Measurements from ENCODE around the gene ZNF829.

Gene ZNF829

DNA sequence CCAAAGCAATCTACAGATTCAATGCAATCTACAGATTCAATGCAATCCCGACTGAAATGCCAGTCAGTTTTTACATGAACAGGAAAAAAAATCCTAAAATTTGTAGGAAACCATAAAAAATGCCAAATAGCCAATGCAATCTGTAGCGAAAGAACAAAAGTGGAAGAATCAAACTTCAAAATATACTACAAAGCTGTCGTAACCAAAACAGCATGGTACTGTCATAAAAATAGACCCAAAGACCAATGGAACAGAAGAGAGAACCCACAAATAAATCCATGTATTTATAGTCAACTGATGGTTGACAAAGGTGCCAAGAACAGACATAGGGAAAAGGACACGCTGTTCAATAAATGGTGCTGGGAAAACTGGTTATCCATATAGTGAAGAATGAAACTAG lies 17.7 kb downstream of the ZNF829 start:
- H3K9me3 ChIP-seq (replicated peaks in 1 of 11), result peaks cover 97 to 100% (median 99%) of the 10 kb centered on the region in 11 experiments
- no peak overlapping the region for H3K4me2 ChIP-seq
- H3K4me1 ChIP-seq, result no peaks in the 10 kb centered on the region
- no peaks in the 10 kb centered on the region for H3K27me3 ChIP-seq
- H3K27ac ChIP-seq, result no peak overlapping the region
- peak overlapping the region in 2 of 10 experiments; percentile 7 to 18; a peak in 2 of 20 replicates for H3K4me3 ChIP-seq
- no peak for TF ChIP-seq Cebpa-rat (IDR thresholded peaks at IDR 0.05)
- H4K20me1 ChIP-seq, result no peaks in the 10 kb centered on the region
- H3K9ac ChIP-seq, result no peak overlapping the region
- peaks cover 96 to 100% (median 98%) of the 10 kb centered on the region in 11 experiments for H3K36me3 ChIP-seq

- Histone ChIP-seq H3K27me3 (no peaks in the 10 kb centered on the region), H3K4me1 (no peaks in the 10 kb centered on the region), H3K9me3 (replicated peaks in 1 of 11) (peaks cover 98 to 100% (median 99%) of the 10 kb centered on the region in 11 experiments), H3K36me3 (peaks cover 96 to 100% (median 98%) of the 10 kb centered on the region in 11 experiments), H3K27ac (no peak overlapping the region), H3K4me3 (peak overlapping the region in 4 of 10 experiments; percentile 0 to 44 (median 22); a peak in 5 of 20 replicates), H3K4me2 (no peak overlapping the region), H4K20me1 (no peaks in the 10 kb centered on the region), H3K9ac (no peak overlapping the region)
- no peak for TF ChIP-seq Cebpa-rat (IDR thresholded peaks at IDR 0.05)
Measured at GRCh38 chr19:36894849-36895383, 21.2 kb downstream of the ZNF829 start.

- no peak for TF ChIP-seq Cebpa-rat (IDR thresholded peaks at IDR 0.05)
- no peaks in the 10 kb centered on the region for H3K27me3 ChIP-seq
- peaks cover 100% of the 10 kb centered on the region in 11 experiments for H3K9me3 ChIP-seq (replicated peaks in 1 of 11)
- no peaks in the 10 kb centered on the region for H3K4me1 ChIP-seq
- H3K4me3 ChIP-seq, result peak overlapping the region; percentile 3 to 50 (median 36); a peak in 13 of 20 replicates
- H3K27ac ChIP-seq, result no peak overlapping the region
- peaks cover 87 to 100% (median 96%) of the 10 kb centered on the region in 11 experiments for H3K36me3 ChIP-seq
- H3K9ac ChIP-seq, result no peak overlapping the region
- H4K20me1 ChIP-seq, result no peaks in the 10 kb centered on the region
- no peak overlapping the region for H3K4me2 ChIP-seq
Measured at GRCh38 chr19:36891768-36892357, 24.2 kb downstream of the ZNF829 start.

- Histone ChIP-seq H4K20me1 (no peaks in the 10 kb centered on the region), H3K9me3 (replicated peaks in 1 of 11) (peaks cover 99 to 100% (median 100%) of the 10 kb centered on the region in 11 experiments), H3K27me3 (no peaks in the 10 kb centered on the region), H3K4me3 (peak overlapping the region; percentile 2 to 43 (median 32); a peak in 18 of 20 replicates), H3K36me3 (peaks cover 79 to 87% (median 83%) of the 10 kb centered on the region in 11 experiments), H3K4me2 (no peak overlapping the region), H3K4me1 (no peaks in the 10 kb centered on the region), H3K9ac (no peak overlapping the region), H3K27ac (no peak overlapping the region)
- no peak for TF ChIP-seq Cebpa-rat (IDR thresholded peaks at IDR 0.05)
Measured at GRCh38 chr19:36876993-36877938, 38.8 kb downstream of the ZNF829 start.

GRCh38 chr19:36851898-36852297 lies 64.2 kb downstream of the ZNF829 start:
- H4K20me1 ChIP-seq, result no peaks in the 10 kb centered on the region
- H3K27me3 ChIP-seq, result no peaks in the 10 kb centered on the region
- peak overlapping the region; percentile 82 to 96 (median 91) for H3K4me2 ChIP-seq
- peak overlapping the region in 10 of 11 experiments; percentile 81 to 94 (median 90); a peak in 14 of 22 replicates for H3K9ac ChIP-seq
- no peak overlapping the region; a peak in 1 of 22 replicates for H3K27ac ChIP-seq
- H3K4me3 ChIP-seq, result peak overlapping the region; percentile 62 to 95 (median 86); a peak in 19 of 20 replicates
- peaks cover 13 to 23% (median 20%) of the 10 kb centered on the region in 10 experiments for H3K4me1 ChIP-seq
- H3K36me3 ChIP-seq, result peaks cover 59 to 73% (median 67%) of the 10 kb centered on the region in 11 experiments
- peaks cover 51 to 72% (median 67%) of the 10 kb centered on the region in 11 experiments for H3K9me3 ChIP-seq (replicated peaks in 1 of 11)
- no peak for TF ChIP-seq Cebpa-rat (IDR thresholded peaks at IDR 0.05)

DNA sequence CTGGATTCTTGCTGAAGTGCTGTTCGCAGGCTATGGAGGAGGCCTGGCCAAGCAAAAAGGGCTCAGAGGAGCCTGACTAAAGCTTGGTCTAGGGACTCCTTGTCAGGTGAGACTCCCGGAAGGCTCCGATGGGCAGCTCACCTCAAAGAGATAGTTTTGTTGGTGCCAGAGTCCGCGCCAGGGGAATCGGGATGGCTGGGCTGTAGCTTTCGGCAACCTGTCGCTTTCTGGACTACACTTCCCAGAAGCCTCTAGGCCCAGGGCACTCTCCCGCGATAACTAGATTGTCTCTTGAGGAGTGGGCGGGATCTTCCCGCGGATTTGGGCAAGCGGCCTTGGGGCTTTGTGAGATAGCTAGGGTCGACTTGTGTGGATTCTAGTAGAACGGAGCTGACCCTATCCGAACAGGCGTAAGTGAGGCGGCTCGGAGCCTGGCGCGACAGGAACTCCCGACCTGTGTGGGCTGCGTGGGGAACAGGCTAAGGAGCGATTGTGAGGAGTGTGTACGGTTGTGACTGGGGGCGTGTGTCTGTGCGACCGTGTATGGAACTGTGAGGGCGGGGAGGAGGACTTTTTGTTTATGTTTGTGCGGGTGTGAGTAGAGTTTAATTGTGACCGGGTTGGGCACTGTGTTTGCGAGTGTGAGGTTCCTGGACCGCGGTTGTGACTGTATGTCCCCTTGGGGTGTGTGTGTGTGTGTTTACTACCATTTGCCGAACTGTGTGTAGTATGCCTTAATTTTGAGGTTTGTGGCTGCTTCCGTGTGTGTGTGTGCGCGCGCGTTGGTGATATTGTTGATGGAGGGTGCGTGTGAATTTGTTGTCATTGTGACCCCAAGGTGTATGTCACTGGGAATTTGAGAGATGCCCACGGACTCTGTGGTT lies 65.3 kb downstream of the ZNF829 start, which contains the start of gene ZNF345:
TSS of gene ZNF345 (plus strand) at position 318 of the 884 bp plus-strand sequence. CDS start 25,955 bp downstream, outside the sequence.
- Histone ChIP-seq H3K4me2 (peak within 1 kb of the TSS; percentile 82 to 96 (median 91)), H3K4me3 (peak within 1 kb of the TSS; percentile 62 to 95 (median 86)), H4K20me1 (no peaks in the 10 kb centered on the region), H3K27ac (peak within 1 kb of the TSS; percentile 67 to 90 (median 87)), H3K4me1 (peaks cover 13 to 23% (median 20%) of the 10 kb centered on the region in 10 experiments), H3K27me3 (no peaks in the 10 kb centered on the region), H3K9me3 (replicated peaks in 1 of 11) (peaks cover 51 to 72% (median 67%) of the 10 kb centered on the region in 11 experiments), H3K9ac (peak within 1 kb of the TSS; percentile 81 to 94 (median 90)), H3K36me3 (peaks cover 59 to 73% (median 67%) of the 10 kb centered on the region in 11 experiments)
- TF ChIP-seq Cebpa-rat (IDR thresholded peaks at IDR 0.05), result no peak

DNA sequence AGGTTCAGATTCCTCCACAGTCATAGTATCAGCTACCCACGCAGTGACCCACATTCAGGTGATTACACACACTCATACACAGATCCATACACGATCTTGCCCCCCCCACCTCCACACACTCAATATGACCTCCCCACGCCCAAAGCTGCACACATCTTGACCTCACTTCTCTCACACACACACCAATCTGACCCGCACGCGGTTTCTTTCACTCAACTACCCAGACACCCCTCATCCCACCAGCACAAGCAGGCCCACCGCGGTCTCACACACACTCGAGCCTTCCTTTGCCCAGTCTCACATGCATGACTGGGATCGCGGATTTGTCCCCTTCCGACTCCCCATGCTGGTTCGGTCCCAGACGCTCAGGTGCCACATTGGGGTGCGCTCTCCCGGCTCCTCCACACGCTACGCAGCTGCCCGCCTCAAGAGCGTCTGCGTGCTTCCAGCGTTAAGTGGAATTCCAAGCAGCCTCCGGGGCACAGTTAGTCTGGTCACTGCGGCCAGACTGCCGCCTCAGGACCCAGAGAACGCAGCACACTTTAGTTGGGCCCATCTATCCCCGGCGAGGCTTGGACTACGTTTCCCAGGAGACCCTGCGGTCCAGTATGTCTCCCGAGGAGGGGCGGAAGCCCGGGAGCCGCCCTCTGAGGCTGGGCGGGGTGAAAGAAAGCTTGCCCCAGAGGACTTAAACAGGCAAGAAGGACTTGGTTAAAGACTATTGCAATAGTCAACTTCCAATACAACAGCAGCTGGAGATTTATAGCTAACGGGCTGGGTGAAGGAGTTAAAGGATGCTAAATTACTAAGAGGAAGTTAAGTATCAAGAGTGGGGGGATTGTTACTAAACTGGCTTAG lies 66.2 kb downstream of the ZNF829 start:
- Histone ChIP-seq H3K9me3 (replicated peaks in 1 of 11) (peaks cover 52 to 72% (median 67%) of the 10 kb centered on the region in 11 experiments), H3K4me3 (peak overlapping the region; percentile 62 to 95 (median 86)), H3K4me1 (peaks cover 13 to 23% (median 20%) of the 10 kb centered on the region in 10 experiments), H3K9ac (peak overlapping the region; percentile 81 to 94 (median 90)), H3K27ac (peak overlapping the region; percentile 67 to 90 (median 87)), H3K4me2 (peak overlapping the region; percentile 78 to 96 (median 90)), H3K36me3 (peaks cover 59 to 73% (median 68%) of the 10 kb centered on the region in 11 experiments), H4K20me1 (no peaks in the 10 kb centered on the region), H3K27me3 (no peaks in the 10 kb centered on the region)
- TF ChIP-seq Cebpa-rat (IDR thresholded peaks at IDR 0.05), result no peak

All from BLaER1 treated with 17β-estradiol and CSF1 and Interleukin-3, amounts not matched to agents 10 nM and 100 nM (cell line).